HepG2 (cell line): ENCODE measurements around the gene GAL3ST1. TPM values are rescaled to one million over a fixed set of nuclear protein-coding genes. Genes with fewer than 3 reads are reported as not detected.

Experiments
- ADNP ChIP-seq: sonication (generic); formaldehyde crosslinking; IDR thresholded peaks from 2 replicates; pipeline ENCODE4 v1.4.0; 2020; ENCODE audit warnings: missing genetic modification reagents
- BRD4 ChIP-seq: sonication (generic); formaldehyde crosslinking; IDR thresholded peaks from 2 replicates; pipeline ENCODE4 v1.4.0; 2020; ENCODE audit warnings: missing genetic modification reagents
- CSRNP2 ChIP-seq: sonication (generic); formaldehyde crosslinking; conservative IDR thresholded peaks from 2 replicates; pipeline ENCODE4 v1.8.0; 2022; ENCODE audit warnings: low read depth, missing genetic modification reagents
- DZIP1 ChIP-seq: sonication (generic); formaldehyde crosslinking; IDR thresholded peaks from 2 replicates; pipeline ENCODE4 v1.5.0; 2020; ENCODE audit warnings: mild to moderate bottlenecking, missing genetic modification reagents
- FOSL2 ChIP-seq: sonication (generic); formaldehyde crosslinking; IDR thresholded peaks from 2 replicates; pipeline ENCODE4 v1.4.0; 2020; ENCODE audit warnings: missing genetic modification reagents
- GMEB1 ChIP-seq: sonication (generic); formaldehyde crosslinking; IDR thresholded peaks from 2 replicates; pipeline ENCODE4 v1.5.1; 2020; ENCODE audit warnings: missing genetic modification reagents, mild to moderate bottlenecking, borderline replicate concordance
- JUNB ChIP-seq: sonication (generic); formaldehyde crosslinking; IDR thresholded peaks from 2 replicates; pipeline ENCODE4 v1.8.0; 2022; ENCODE audit warnings: missing genetic modification reagents, mild to moderate bottlenecking, borderline replicate concordance
- MXD4 ChIP-seq: IDR thresholded peaks from 2 replicates; pipeline ENCODE4 v1.6.1; 2016; ENCODE audit warnings: mild to moderate bottlenecking, missing biosample characterization, missing genetic modification reagents
- PITX1 ChIP-seq: sonication (generic); formaldehyde crosslinking; IDR thresholded peaks from 2 replicates; pipeline ENCODE4 v1.5.1; 2020; ENCODE audit warnings: mild to moderate bottlenecking, missing genetic modification reagents
- SAFB2 ChIP-seq: sonication (generic); formaldehyde crosslinking; IDR thresholded peaks from 2 replicates; pipeline ENCODE4 v1.5.1; 2020; ENCODE audit warnings: missing genetic modification reagents, low read depth, mild to moderate bottlenecking, borderline replicate concordance
- SOX6 ChIP-seq, 2 experiments: fragments of 450-650 bp in 1 of 2; sonication (generic) in 1 of 2; formaldehyde crosslinking in 1 of 2; IDR thresholded peaks; 2 replicates each; pipeline versions ENCODE4 v1.4.0 to v1.6.1; 2017 to 2020; ENCODE audit warnings: antibody characterized with exemption in 1 of 2, mild to moderate bottlenecking in 1 of 2, missing genetic modification reagents in 1 of 2
- SP1 ChIP-seq, 2 experiments: fragments of 450-650 bp in 1 of 2; sonication (generic) in 1 of 2; formaldehyde crosslinking in 1 of 2; IDR thresholded peaks; 2 replicates each; pipeline versions ENCODE4 v1.4.0 to v1.6.1; 2016 to 2020; ENCODE audit warnings: missing genetic modification reagents in 1 of 2
- TCF7L2 ChIP-seq: IDR thresholded peaks from 2 replicates; pipeline ENCODE4 v1.6.1; 2011; ENCODE audit warnings: mild to moderate bottlenecking, low read depth, low read length, moderate library complexity
- ZC3H13 ChIP-seq: sonication (generic); formaldehyde crosslinking; IDR thresholded peaks from 2 replicates; pipeline ENCODE4 v1.8.1; 2023; ENCODE audit warnings: mild to moderate bottlenecking, missing genetic modification reagents, moderate library complexity
- ZFP37 ChIP-seq: sonication (generic); formaldehyde crosslinking; IDR thresholded peaks from 2 replicates; pipeline ENCODE4 v1.4.0; 2020; ENCODE audit warnings: missing genetic modification reagents, borderline replicate concordance
- ZNF275 ChIP-seq: sonication (generic); formaldehyde crosslinking; IDR thresholded peaks from 2 replicates; pipeline ENCODE4 v1.8.0; 2022; ENCODE audit warnings: missing genetic modification reagents, mild to moderate bottlenecking, inconsistent platforms, borderline replicate concordance
- ZNF331 ChIP-seq: sonication (generic); formaldehyde crosslinking; IDR thresholded peaks from 2 replicates; pipeline ENCODE4 v1.4.0; 2020; ENCODE audit warnings: missing genetic modification reagents
- ZNF468 ChIP-seq: sonication (generic); formaldehyde crosslinking; IDR thresholded peaks from 2 replicates; pipeline ENCODE4 v1.8.0; 2022; ENCODE audit warnings: mild to moderate bottlenecking, moderate library complexity, missing genetic modification reagents
- polyA plus RNA-seq, 8 experiments: library from polyadenylated mRNA; depleted of rRNA in 3 of 8; stranded (reverse) in 7 of 8; unstranded in 1 of 8; fragments of >200 nt; fragmentation: Illumina TruSeq in 4 of 8; extraction: Trizol in 4 of 8; gene quantifications; 2 replicates each; pipeline versions ENCODE4 v1.2.1 to v1.2.3, GENCODE V29; 2011 to 2016; ENCODE audit warnings: low read depth in 4 of 8, missing spikeins in 1 of 8, mixed read lengths in 1 of 8; ENCODE audit not compliant: insufficient read depth in 1 of 8
- total RNA-seq, 5 experiments: library from RNA; depleted of rRNA; stranded (reverse); fragments of >200 nt; fragmentation: Illumina TruSeq; extraction: Trizol; gene quantifications; 2 replicates each; pipeline ENCODE4 v1.2.3, GENCODE V29; 2016; ENCODE audit warnings: low read depth in 1 of 5

The GAL3ST1 gene
- total and polyA plus RNA-seq, 2 of the 13 experiments (the other 11 are each of a cell fraction or from before 2014, with no cell fraction given), result 4.4 to 14.7 TPM

- TF ChIP-seq CSRNP2 (CRISPR knock-in tag) (no peak), ZFP37 (CRISPR knock-in tag) (no peak), GMEB1 (CRISPR knock-in tag) (no peak), MXD4 (no peak), BRD4 (CRISPR knock-in tag) (no peak), DZIP1 (CRISPR knock-in tag) (no peak), ZNF331 (CRISPR knock-in tag) (no peak), FOSL2 (CRISPR knock-in tag) (no peak), JUNB (CRISPR knock-in tag) (no peak), PITX1 (CRISPR knock-in tag) (no peak), SP1 (IDR thresholded peaks at IDR 0.05) (no peak), SP1 (CRISPR knock-in tag; IDR thresholded peaks at IDR 0.05) (no peak), ZNF275 (CRISPR knock-in tag) (no peak), SAFB2 (no peak), ADNP (0 out of 2 replicates have a peak, but pooled peaks have one; percentile 40), SOX6 (IDR thresholded peaks at IDR 0.05) (no peak), SOX6 (CRISPR knock-in tag; IDR thresholded peaks at IDR 0.05) (no peak), ZNF468 (CRISPR knock-in tag) (no peak), ZC3H13 (CRISPR knock-in tag) (no peak), TCF7L2 (no peak)
These were observed 1.4 kb downstream of the GAL3ST1 start (continued) for GRCh38 chr22:30572840-30573593.
